Measurements from ENCODE around the gene MRPS11.
"Not testable (repeated sequence)": the region's sequence is repeated elsewhere in the genome, so short reads cannot be mapped to it uniquely, and the experiment has no call there.

The MRPS11 gene

DNA sequence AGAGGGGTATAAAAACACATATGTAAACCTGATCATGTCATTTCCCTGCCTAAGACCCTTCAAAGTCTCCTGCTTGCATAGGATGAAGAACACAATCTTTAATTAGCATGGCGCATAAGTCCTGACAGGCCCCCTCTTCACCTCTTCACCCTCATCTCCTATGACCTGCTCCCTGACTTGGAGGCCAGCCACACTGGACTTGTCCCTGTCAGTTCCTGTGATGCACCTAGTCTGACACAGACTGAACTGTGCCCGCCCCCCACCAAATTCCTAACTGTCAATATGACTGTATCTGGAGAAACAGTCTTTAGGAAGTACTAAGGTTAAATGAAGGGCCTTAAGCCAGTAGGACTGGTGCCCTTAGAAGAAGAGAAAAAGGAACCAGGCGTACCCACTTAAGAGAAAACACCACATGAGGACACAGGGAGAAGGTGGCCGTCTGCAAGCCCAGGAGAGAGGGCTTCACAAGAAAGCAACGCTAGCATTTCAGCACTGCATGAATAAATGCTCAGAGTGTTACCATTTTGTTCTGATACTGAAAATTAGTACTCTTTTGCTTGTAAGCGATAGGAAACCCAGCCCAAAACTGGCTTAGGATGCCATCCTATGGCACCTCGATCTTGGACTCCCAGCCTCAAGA, 34.3 kb upstream of the MRPS11 start:
- Histone ChIP-seq H3K9ac (ENCODE audit: insufficient read length) (no peak overlapping the region), H3K36me3 (ENCODE audit: insufficient read depth, low read length) (no peaks in the 10 kb centered on the region), H3K27ac (no peak overlapping the region), H3K9me3 (ENCODE audit: low read depth, low read length) (no peaks in the 10 kb centered on the region), H3K4me3 (no peak overlapping the region)
- DNase-seq (ENCODE audit: low read depth, low spot score) = no peak
- TF ChIP-seq POLR2AphosphoS5 (IDR thresholded peaks at IDR 0.05; ENCODE audit: borderline replicate concordance, low read depth, low read length) (no peak), FOXP2 (optimal IDR thresholded peaks at IDR 0.05; ENCODE audit: control extremely low read depth, extremely low read length, insufficient read depth) (no peak), EZH2 (IDR thresholded peaks at IDR 0.05) (no peak)

DNA sequence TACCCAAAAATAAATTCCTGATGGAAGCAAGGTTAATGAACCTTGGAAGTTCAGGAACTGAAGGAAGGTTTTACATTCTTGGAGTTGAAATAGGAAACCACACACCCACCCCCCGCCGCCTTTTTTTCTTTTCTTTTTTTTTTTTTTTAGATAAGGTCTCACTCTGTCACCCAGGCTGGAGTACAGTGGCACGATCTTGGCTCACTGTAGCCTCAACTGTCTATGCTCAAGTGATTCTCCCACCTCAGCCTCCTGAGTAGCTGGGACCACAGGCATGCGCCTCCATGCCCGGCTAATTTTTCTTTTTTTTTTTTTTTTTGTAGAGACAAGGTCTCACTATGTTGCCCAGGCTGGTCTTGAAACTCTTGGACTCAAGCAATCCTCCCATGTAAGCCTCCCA, 33.4 kb upstream of the MRPS11 start:
- H3K9ac ChIP-seq (ENCODE audit: insufficient read length); DNase-seq (ENCODE audit: low read depth, low spot score); H3K9me3 ChIP-seq (ENCODE audit: low read depth, low read length); H3K27ac ChIP-seq; H3K4me3 ChIP-seq; H3K36me3 ChIP-seq (ENCODE audit: insufficient read depth, low read length): not testable (repeated sequence)

DNA sequence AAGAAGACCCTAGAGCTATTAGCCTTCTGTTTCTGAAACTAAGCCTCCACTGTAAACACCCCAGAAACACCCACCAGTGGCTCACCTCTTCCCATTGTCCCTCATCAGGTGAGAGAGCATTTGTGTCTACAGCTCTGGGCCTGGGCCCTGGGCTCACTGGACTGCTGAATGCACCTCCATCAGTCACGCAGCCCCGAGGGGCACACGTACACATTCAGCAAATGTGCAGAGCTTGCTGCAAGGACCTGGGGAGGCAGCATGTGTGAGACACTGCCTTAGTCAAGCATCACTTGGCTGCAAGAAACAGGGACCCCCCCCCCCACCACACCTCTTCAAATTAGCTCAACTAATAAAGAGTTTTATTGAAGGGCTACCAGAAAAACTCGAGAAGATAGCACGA, 29.3 kb upstream of the MRPS11 start:
- Histone ChIP-seq H3K9ac (ENCODE audit: insufficient read length) (no peak overlapping the region), H3K9me3 (ENCODE audit: low read depth, low read length) (no peaks in the 10 kb centered on the region), H3K4me3 (no peak overlapping the region), H3K36me3 (ENCODE audit: insufficient read depth, low read length) (no peaks in the 10 kb centered on the region), H3K27ac (no peak overlapping the region)
- no peak for TF ChIP-seq POLR2AphosphoS5 (IDR thresholded peaks at IDR 0.05; ENCODE audit: borderline replicate concordance, low read depth, low read length)
- TF ChIP-seq EZH2 (IDR thresholded peaks at IDR 0.05) = no peak
- no peak for TF ChIP-seq FOXP2 (optimal IDR thresholded peaks at IDR 0.05; ENCODE audit: control extremely low read depth, extremely low read length, insufficient read depth)
- DNase-seq (ENCODE audit: low read depth, low spot score) = no peak

DNA sequence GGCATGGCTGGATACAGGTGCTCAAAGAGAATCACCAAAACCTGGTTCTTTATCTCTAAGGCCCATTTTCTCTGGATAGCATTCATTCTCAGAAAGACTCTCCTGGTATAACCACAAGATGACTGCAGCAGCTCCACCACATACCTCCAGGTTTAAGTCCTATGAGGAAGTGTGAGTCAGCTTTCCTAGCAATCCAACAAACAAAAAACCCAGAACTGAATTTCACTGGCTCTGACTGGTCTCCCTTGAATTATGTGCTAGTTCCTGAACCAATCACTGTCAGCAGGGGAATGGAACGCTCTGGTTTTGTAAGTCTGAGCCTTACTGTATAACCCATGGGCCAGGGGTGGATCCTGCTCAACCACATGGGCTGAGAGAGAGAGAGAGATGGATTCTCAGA, 27.5 kb upstream of the MRPS11 start:
- H3K9me3 ChIP-seq (ENCODE audit: low read depth, low read length) = no peaks in the 10 kb centered on the region
- H3K4me3 ChIP-seq = no peak overlapping the region
- no peaks in the 10 kb centered on the region for H3K36me3 ChIP-seq (ENCODE audit: insufficient read depth, low read length)
- H3K9ac ChIP-seq (ENCODE audit: insufficient read length) = no peak overlapping the region
- no peak for DNase-seq (ENCODE audit: low read depth, low spot score)
- TF ChIP-seq EZH2 (IDR thresholded peaks at IDR 0.05) (no peak), FOXP2 (optimal IDR thresholded peaks at IDR 0.05; ENCODE audit: control extremely low read depth, extremely low read length, insufficient read depth) (no peak)
- no peak overlapping the region for H3K27ac ChIP-seq

DNA sequence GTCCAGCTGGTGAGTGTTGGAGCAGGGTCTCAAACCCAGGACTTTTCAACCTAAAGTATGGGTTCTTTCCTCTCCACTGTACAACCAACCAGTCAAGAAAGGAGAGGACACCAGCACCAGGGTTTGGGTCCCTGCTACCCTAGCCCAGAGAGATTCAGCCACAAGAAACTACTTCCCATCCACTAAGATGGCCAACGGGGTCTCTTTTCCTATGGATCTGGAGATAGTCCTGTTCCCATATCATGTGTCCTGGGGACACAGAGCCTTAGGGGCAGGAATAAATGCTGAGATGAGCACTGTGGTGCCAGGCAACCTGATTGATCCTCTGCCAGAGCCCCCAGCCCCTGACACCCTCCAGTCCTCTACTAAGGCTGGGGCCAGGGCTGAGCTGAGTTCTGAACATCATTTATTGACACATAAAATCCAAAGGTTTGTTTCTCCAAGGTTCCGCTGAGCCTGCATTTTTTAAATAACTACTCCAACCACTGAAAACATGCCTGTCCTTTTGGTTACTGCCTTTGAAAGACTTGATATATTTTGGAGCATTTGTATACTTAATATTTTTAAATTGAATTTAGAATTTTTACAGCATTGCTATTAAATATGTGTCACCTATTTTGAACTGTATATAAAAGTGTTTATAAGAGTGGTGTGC, 26.3 kb upstream of the MRPS11 start:
- no peak for TF ChIP-seq EZH2 (IDR thresholded peaks at IDR 0.05)
- no peaks in the 10 kb centered on the region for H3K36me3 ChIP-seq (ENCODE audit: insufficient read depth, low read length)
- no peak overlapping the region for H3K9ac ChIP-seq (ENCODE audit: insufficient read length)
- H3K27ac ChIP-seq = no peak overlapping the region
- H3K4me3 ChIP-seq = no peak overlapping the region
- DNase-seq (ENCODE audit: low read depth, low spot score) = no peak
- no peaks in the 10 kb centered on the region for H3K9me3 ChIP-seq (ENCODE audit: low read depth, low read length)

DNA sequence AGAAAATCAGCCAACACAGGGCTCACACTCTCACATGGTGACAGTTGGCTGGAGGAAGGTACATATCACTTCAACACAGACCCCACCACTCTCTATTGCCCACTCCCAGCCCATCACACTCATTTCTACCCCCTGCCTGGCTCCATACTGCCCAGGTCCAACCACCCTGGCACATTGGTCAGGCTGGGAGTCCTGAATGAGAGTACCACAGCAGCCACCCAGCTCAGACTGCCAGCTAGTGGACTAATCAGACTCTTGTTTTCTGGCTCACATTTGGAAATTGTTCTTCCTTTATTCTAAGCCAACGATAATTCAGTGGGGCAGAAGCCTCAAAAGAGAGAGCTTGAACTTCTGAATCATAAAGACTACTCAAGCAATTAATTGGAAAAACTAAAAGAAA, 20.3 kb upstream of the MRPS11 start:
- no peak overlapping the region for H3K4me3 ChIP-seq
- no peak overlapping the region for H3K9ac ChIP-seq (ENCODE audit: insufficient read length)
- no peak overlapping the region for H3K27ac ChIP-seq
- no peaks in the 10 kb centered on the region for H3K36me3 ChIP-seq (ENCODE audit: insufficient read depth, low read length)
- no peak for TF ChIP-seq EZH2 (IDR thresholded peaks at IDR 0.05)
- TF ChIP-seq POLR2AphosphoS5 (IDR thresholded peaks at IDR 0.05; ENCODE audit: borderline replicate concordance, low read depth, low read length) = no peak
- no peak for DNase-seq (ENCODE audit: low read depth, low spot score)
- no peaks in the 10 kb centered on the region for H3K9me3 ChIP-seq (ENCODE audit: low read depth, low read length)

DNA sequence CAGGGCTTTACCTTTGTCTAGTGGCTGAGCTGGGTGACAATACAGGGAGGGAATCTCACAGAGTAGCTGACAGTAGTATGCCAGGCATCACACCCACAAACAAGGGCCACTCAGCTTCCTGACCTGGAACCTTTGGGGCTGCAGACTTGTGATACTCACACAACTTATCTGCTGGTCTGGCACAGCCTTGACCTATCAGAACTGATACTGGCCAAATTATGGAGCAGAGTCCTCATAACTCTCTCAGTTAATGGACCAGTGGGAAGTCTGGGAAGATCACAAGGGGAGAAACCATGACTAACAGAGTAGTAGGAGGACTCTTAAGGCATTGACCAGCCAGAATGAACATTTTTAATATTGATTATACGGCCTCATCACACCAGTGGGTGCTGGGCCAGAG, 19.8 kb upstream of the MRPS11 start:
- no peak overlapping the region for H3K4me3 ChIP-seq
- no peaks in the 10 kb centered on the region for H3K9me3 ChIP-seq (ENCODE audit: low read depth, low read length)
- no peaks in the 10 kb centered on the region for H3K36me3 ChIP-seq (ENCODE audit: insufficient read depth, low read length)
- TF ChIP-seq POLR2AphosphoS5 (IDR thresholded peaks at IDR 0.05; ENCODE audit: borderline replicate concordance, low read depth, low read length) (no peak), EZH2 (IDR thresholded peaks at IDR 0.05) (no peak), FOXP2 (optimal IDR thresholded peaks at IDR 0.05; ENCODE audit: control extremely low read depth, extremely low read length, insufficient read depth) (no peak)
- no peak for DNase-seq (ENCODE audit: low read depth, low spot score)
- no peak overlapping the region for H3K27ac ChIP-seq
- H3K9ac ChIP-seq (ENCODE audit: insufficient read length) = no peak overlapping the region

DNA sequence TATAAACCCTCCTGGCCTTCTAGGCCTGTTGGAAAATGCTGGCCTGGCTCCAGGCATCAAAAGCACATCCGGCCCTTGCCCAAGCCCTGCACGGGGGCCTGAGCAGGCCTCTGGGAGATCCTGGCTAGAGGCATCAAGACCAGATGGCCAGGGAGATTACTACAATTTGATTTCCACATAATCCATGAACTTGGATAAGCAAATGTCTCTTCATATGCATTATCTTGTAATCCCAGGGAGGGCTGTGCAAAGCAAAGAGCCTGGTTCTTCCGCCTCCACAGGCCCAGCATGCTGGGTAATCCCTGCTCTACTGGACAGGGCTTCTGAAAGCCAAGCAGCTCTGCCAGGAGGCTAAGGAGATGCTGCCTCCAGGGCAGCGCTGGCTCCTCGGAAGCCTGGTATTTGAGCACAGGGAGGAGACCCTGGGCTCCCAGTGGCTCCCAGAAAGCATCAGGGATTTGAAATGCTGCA, 18.5 kb upstream of the MRPS11 start:
- Histone ChIP-seq H3K9ac (ENCODE audit: insufficient read length) (no peak overlapping the region), H3K4me3 (no peak overlapping the region), H3K36me3 (ENCODE audit: insufficient read depth, low read length) (no peaks in the 10 kb centered on the region), H3K27ac (no peak overlapping the region), H3K9me3 (ENCODE audit: low read depth, low read length) (no peaks in the 10 kb centered on the region)
- no peak for DNase-seq (ENCODE audit: low read depth, low spot score)
- TF ChIP-seq POLR2AphosphoS5 (IDR thresholded peaks at IDR 0.05; ENCODE audit: borderline replicate concordance, low read depth, low read length) = no peak
- TF ChIP-seq FOXP2 (optimal IDR thresholded peaks at IDR 0.05; ENCODE audit: control extremely low read depth, extremely low read length, insufficient read depth) = no peak
- TF ChIP-seq EZH2 (IDR thresholded peaks at IDR 0.05) = no peak

DNA sequence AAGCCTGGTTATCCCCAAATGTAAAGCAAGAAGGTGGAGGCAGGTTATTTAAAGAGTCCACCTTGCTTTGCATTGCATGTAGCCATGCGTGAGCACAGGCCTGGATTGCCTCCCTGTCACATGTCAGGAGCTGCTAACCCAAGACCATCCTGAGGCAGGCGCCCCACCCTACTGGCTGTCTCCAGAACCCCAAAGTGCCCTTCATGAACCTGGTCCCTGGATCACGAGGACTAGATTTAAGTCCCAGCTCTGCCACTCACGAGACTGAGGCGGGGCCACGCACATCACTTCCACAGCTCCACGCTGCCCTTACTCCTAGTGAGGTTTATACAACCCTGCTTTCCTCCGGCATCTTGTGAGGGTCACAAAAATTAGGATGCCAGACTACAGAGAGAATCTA, 17.9 kb upstream of the MRPS11 start:
- H3K4me3 ChIP-seq = no peak overlapping the region
- TF ChIP-seq POLR2AphosphoS5 (IDR thresholded peaks at IDR 0.05; ENCODE audit: borderline replicate concordance, low read depth, low read length) (no peak), FOXP2 (optimal IDR thresholded peaks at IDR 0.05; ENCODE audit: control extremely low read depth, extremely low read length, insufficient read depth) (no peak), EZH2 (IDR thresholded peaks at IDR 0.05) (no peak)
- no peak overlapping the region for H3K27ac ChIP-seq
- H3K36me3 ChIP-seq (ENCODE audit: insufficient read depth, low read length) = no peaks in the 10 kb centered on the region
- no peaks in the 10 kb centered on the region for H3K9me3 ChIP-seq (ENCODE audit: low read depth, low read length)
- no peak for DNase-seq (ENCODE audit: low read depth, low spot score)
- H3K9ac ChIP-seq (ENCODE audit: insufficient read length) = no peak overlapping the region
